ENCODE measurements around the gene NAT14.

The NAT14 gene

GRCh38 chr19:55472463-55472862 is 12.5 kb upstream of the NAT14 start:
- no peak for DNase-seq

- DNase-seq = no peak
Measured at GRCh38 chr19:55473225-55474012, 11.6 kb upstream of the NAT14 start.

- no peak for DNase-seq
Measured at GRCh38 chr19:55474269-55475265, 10.4 kb upstream of the NAT14 start.

- peak; percentile 93 for DNase-seq
Measured at GRCh38 chr19:55476100-55476775, 8.8 kb upstream of the NAT14 start, which contains the start of gene ZNF628. Gene ZNF628, plus strand, starts transcription at chr19:55476617. Its CDS starts 3,294 bp downstream, at chr19:55479911.

GRCh38 chr19:55477905-55478304 is 7.1 kb upstream of the NAT14 start:
- no peak for DNase-seq

- DNase-seq = no peak
Measured at GRCh38 chr19:55478364-55478763, 6.6 kb upstream of the NAT14 start.

- no peak for DNase-seq
Measured at GRCh38 chr19:55479045-55479444, 5.9 kb upstream of the NAT14 start.

GRCh38 chr19:55479451-55480230 is 5.3 kb upstream of the NAT14 start:
- DNase-seq = no peak

GRCh38 chr19:55481148-55481793 is 3.7 kb upstream of the NAT14 start:
- no peak for DNase-seq

GRCh38 chr19:55481794-55482155 is 3.2 kb upstream of the NAT14 start:
- DNase-seq = no peak

GRCh38 chr19:55482156-55482961 is 2.6 kb upstream of the NAT14 start:
- DNase-seq = no peak

GRCh38 chr19:55482967-55483705 is 1.9 kb upstream of the NAT14 start:
- DNase-seq = no peak

GRCh38 chr19:55483706-55484592 is 1.0 kb upstream of the NAT14 start:
- DNase-seq = no peak

- no peak for DNase-seq
Measured at GRCh38 chr19:55485439-55486011, 537 bp downstream of the NAT14 start.

- DNase-seq = no peak
Measured at GRCh38 chr19:55486043-55486970, 1.3 kb downstream of the NAT14 start.

- no peak for DNase-seq
Measured at GRCh38 chr19:55486971-55487923, 2.3 kb downstream of the NAT14 start.

All from GF-D8 (cell line).